GM19372 (cell line): Measurements from ENCODE around the gene ADSS1.

Source experiments
- ATAC-seq: cut with Tn5 transposase; IDR thresholded peaks from one replicate; pipeline ENCODE4 v1.9.1; 2021; ENCODE audit warnings: mild to moderate bottlenecking, low read depth, moderate library complexity; ENCODE audit not compliant: unreplicated experiment

Gene ADSS1

DNA sequence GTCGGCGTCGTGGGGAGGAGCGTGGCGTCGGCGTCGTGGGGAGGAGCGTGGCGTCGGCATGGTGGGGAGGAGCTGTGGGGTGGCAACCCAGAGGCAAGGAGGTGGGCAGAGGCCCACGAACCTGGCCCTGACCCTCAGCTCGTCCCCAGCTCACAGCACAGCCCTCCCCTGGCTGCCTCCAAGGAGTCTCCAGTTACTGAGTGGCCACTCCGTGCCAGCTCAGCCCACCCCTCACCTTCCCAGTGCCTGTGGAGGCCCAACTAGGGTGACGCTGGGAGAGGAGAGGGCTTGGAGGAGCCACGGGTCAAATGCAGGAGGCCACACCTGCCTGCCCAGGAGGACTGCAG lies 5.8 kb downstream of the ADSS1 start:
- ATAC-seq, result no peak

GRCh38 chr14:104730487-104730886 lies 6.5 kb downstream of the ADSS1 start:
- no peak for ATAC-seq

DNA sequence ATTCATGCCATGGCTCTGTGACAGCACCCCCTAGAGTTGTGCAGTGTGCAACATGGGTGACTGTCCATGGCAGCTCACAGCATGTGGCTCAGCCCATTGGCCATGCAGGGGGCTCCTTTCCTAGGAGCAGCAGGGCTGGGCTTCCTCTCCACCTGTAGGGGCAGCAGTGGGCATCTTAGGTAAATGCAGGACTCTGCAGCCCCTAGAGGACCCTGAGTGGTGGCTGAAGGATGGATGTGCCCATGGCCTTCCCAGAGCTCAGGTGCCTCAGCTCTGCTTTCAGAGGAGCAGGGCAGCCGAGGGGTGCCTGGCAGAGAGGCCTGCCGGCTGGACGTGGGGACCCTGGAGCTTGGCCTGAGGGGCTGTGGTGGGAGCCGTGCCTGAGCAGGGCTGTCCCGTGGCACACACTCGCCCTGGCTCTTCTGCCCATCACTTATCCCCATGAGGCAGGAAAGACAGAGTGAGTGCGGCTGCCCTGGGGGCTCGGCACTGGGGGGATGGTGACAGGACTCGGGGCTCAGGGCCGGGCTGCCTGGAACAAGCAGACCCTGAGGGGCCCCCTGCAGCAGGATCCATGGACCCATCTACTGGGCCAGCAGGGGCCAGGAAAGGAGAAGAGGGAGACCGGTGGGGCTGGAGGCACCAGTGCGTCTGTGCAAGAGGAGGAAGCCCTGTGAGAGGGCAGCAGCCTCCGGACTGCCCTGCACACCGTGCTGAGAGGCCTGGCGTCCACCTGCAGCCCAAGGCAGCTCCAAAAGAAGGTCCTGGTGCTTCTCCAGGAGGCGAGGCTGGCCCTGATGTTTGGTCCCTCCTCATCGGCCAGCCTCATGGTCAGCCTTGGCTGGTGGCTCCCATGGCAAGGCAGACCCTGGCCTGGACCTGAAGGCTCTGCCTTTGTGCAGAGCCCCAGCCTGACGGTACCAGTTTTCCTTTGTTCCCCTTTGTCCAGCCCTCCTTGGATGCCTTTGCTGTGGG lies 7.6 kb downstream of the ADSS1 start:
- ATAC-seq, result no peak

DNA sequence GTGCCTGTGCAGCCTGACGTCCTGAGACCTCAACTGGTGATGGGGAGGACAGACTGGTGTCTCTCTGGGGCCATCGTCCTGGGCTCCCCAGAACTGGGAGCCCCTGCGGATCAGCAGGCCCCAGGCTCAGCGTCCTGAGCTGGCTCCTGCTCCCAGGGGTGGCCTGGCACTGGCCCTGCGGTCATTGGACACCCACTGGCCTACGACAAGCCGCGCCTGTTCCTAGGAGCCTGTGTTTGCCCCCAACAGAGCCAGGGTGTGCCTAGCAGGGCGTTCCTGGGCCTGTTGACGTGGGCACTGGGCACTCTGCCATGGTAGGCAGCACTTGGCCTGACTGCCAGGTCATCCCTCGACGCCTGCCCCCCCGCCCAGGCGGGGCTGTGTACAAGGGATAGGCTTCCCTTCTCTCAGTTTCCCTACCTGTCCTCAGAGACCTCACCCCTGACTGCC lies 8.4 kb downstream of the ADSS1 start:
- no peak for ATAC-seq

DNA sequence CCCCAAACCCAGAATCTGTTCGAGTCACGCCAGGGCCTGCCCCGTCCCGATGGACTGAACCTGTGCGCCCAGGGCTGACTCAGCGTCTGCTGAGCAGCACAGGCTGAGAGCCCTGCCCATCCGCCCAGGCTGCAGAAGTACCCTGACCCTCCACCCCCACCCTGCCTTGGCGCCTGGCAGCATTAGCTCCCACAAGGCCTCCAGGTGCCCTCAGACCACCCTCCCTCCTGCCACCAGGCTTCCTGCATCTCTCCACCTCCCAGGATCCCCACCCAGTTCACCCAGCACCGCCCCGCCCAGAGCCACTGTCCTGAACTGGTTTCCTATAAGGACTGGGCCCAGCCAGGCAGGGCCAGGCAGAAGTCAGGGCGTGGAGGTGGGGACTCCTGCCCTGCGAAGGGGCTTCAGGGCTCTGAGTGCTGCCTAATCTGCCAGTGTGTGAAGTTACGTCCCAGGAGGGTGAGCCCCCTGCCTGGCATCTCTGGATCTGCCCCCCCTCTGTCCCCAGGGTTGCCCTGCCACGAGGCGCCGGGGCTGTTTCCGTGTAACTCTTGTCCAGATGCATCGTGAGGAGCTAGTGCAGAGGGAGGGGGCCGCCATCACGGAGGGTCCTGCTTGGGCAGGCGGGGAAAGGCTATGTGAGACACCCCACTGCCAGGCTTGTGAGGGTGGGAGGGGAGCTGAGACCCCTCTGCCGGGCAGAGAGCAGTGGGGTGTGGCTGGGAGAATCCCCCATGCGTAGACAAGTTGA lies 9.1 kb downstream of the ADSS1 start:
- no peak for ATAC-seq

DNA sequence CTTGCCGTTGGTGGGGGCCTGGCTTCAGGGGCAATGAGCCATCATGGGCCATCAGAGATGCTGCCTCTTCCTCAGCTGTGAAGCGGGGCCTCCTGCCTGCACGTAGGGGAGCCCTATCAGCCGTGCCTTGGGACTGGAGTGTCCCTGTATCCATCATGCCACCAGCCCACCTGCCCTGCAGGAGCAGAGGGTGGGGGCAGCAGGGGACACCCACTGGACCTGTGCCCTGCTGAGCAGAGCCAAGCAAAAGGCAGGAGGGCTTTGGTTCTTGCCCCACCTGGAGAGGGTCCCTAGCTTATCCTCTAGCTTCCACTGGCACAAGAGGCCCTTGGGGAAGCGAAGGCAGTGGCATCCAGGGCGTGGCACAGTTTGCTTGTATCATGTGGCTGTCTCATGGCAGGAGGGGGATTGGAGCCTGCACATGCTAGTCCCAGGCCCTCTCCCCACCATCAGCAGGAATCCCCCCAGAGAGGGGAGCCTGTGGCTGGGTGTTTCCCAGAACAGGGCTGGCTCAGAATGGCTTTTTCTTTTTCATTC lies 10.1 kb downstream of the ADSS1 start:
- no peak for ATAC-seq

- no peak for ATAC-seq
Measured at GRCh38 chr14:104734601-104734990, 10.6 kb downstream of the ADSS1 start.

GRCh38 chr14:104734991-104735779 lies 11.2 kb downstream of the ADSS1 start:
- no peak for ATAC-seq

- no peak for ATAC-seq
Measured at GRCh38 chr14:104735830-104736642, 12.0 kb downstream of the ADSS1 start.

- ATAC-seq, result no peak
Measured at GRCh38 chr14:104738375-104739019, 14.5 kb downstream of the ADSS1 start.

- no peak for ATAC-seq
Measured at GRCh38 chr14:104739026-104739425, 15.0 kb downstream of the ADSS1 start.

- ATAC-seq, result no peak
Measured at GRCh38 chr14:104739546-104740516, 15.8 kb downstream of the ADSS1 start.

DNA sequence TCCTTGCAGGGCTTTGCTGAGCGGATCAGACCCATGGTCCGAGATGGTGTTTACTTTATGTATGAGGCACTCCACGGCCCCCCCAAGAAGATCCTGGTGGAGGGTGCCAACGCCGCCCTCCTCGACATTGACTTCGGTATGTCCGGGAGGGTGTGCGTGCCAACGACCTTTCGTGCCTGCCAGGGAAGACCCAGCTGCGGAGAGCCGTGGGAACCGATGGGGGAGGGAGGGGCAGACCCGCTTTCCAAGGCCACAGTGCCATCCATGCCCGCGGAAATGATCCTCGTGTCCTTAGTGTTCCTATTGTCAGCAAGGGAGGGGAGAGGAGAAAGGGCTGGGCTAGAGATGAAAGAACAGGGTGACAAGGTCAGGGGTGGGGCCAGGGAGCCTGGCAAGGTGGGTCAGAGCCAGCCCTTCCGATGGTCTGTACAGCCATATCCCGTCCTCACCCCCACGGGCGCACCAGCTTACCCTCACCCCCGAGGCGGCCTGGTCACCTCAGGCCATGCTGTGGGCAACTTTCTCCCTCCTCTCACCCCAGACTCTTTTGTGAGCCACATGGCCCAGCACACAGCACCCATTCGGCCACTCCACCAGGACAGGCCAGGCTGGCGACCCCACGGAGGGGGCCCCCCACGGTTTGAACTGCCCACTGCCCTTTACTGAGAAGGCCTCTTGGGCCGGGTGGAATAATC lies 17.2 kb downstream of the ADSS1 start:
- no peak for ATAC-seq

GRCh38 chr14:104741803-104742251 lies 17.8 kb downstream of the ADSS1 start:
- ATAC-seq, result no peak

DNA sequence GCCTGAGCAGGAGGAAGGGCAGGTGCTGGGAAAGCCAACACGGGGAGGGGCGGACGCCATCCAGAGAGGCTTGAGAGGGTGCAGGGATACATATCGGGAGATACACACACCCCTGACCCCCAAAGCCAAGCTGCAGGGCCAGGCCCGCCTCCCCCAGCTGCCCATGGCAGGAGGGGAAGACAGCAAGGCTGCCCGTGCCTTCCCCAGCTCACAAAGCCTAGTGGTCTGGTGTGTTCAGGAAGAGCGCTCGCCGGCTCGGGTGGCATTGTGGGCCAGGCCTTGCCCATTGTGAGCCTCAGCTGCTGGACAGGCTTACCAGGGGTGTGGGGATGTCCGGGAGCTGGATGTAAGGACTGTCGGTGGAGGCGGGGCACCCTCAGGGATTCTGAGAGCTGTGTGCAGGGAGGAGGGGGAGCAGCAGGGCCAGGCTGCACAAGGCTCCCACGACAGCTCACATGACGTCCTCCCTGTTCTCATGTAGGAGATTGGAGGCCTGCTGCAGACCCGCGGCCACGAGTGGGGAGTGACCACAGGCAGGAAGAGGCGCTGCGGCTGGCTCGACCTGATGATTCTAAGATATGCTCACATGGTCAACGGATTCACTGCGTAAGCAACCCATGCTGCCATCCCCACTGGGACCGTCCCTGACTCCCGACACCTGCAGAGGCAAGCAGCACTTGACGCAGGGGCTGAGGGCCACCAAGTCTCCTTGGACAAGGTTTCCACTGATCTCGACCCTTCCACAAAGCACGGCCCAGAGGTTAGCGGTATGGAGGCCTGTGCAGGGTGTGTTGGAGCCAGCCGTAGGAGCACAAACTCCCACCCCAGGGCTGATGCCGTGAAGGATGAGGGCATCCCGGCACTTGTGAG lies 18.8 kb downstream of the ADSS1 start:
- ATAC-seq, result no peak
